ENCODE data around the gene PCDH9. TPM values are rescaled to one million over a fixed set of nuclear protein-coding genes. Genes with fewer than 3 reads are reported as not detected.

PCDH9 gene
- polyA plus RNA-seq, 1 of the 3 experiments (the other 2 are of a cell fraction) = 1.3 TPM

DNA sequence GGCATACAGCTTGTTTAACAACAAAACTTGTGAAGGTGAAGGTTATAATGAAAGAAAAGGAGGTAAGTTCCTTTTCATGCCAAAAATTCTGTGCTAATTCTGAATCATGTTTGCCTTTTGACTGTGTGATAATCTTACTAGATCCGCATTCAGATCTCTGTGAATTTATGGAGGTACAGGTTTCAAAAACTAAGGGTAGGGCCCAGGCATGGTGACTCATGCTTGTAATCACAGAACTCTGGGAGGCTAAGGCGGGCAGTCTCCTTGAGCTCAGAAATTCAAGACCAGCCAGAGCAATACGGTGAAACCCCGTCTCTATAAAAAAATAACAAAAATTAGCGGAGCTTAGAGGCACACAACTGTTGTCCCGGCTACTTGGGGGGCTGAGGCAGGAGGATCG, 45.9 kb downstream of the PCDH9 start:
- CTCF ChIA-PET = no interaction called here
- POLR2A ChIA-PET = no interaction called here

DNA sequence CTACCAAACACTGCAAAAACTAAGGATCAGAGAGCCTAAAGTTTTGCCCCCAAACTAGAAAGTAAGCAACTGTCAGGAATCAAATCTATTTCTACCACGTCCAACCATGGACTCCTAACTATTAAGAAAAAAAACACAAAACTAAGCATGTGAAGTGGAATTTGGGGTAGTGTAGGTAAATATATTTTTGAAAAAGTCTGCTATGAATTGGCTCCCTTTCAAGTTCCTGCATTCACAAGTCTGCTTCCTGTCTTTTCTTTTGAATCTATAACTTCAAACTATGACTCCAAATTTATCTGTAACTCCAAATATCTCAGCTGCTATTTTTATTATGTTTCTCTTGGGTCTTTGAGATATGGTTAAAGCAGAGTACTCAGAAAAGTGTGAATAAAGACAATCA, 47.0 kb downstream of the PCDH9 start:
- ChIA-PET POLR2A (no interaction called here), CTCF (no interaction called here)
- Histone ChIP-seq H3K36me3 (replicated peaks in 1 of 2; ENCODE audit: control insufficient read depth in 1 of 2, insufficient read depth in 2 of 2, low read length in 1 of 2) (no peaks in the 10 kb centered on the region), H3K9me3 (no peaks in the 10 kb centered on the region), H2AFZ (ENCODE audit: low read depth) (no peak overlapping the region), H4K20me1 (ENCODE audit: insufficient read depth) (no peaks in the 10 kb centered on the region), H3K4me2 (no peak overlapping the region), H3K9me2 (no peaks in the 10 kb centered on the region), H3K27ac (ENCODE audit: low read depth in 2 of 2, low read length in 1 of 2) (no peak overlapping the region), H3K9ac (no peak overlapping the region), H3F3A (replicated peaks; ENCODE audit: insufficient read depth) (no peaks in the 10 kb centered on the region), H3K4me1 (ENCODE audit: control insufficient read depth in 1 of 2, insufficient read depth in 2 of 2, low read depth in 1 of 2, low read length in 1 of 2) (no peaks in the 10 kb centered on the region), H3K4me3 (ENCODE audit: low read depth in 2 of 2, low read length in 1 of 2) (no peak overlapping the region), H3K27me3 (ENCODE audit: insufficient read depth) (no peaks in the 10 kb centered on the region), H3K79me2 (ENCODE audit: insufficient read depth) (no peaks in the 10 kb centered on the region)
- TF ChIP-seq, protein P1, sequence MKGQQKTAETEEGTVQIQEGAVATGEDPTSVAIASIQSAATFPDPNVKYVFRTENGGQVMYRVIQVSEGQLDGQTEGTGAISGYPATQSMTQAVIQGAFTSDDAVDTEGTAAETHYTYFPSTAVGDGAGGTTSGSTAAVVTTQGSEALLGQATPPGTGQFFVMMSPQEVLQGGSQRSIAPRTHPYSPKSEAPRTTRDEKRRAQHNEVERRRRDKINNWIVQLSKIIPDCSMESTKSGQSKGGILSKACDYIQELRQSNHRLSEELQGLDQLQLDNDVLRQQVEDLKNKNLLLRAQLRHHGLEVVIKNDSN (IDR thresholded peaks at IDR 0.05; ENCODE audit: borderline replicate concordance, low read depth) = no peak
- TF ChIP-seq CHD2 (IDR thresholded peaks at IDR 0.05; ENCODE audit: low read length, partially characterized antibody) = no peak
- no peak for TF ChIP-seq TCF12 (IDR thresholded peaks at IDR 0.05)
- TF ChIP-seq, protein P2, sequence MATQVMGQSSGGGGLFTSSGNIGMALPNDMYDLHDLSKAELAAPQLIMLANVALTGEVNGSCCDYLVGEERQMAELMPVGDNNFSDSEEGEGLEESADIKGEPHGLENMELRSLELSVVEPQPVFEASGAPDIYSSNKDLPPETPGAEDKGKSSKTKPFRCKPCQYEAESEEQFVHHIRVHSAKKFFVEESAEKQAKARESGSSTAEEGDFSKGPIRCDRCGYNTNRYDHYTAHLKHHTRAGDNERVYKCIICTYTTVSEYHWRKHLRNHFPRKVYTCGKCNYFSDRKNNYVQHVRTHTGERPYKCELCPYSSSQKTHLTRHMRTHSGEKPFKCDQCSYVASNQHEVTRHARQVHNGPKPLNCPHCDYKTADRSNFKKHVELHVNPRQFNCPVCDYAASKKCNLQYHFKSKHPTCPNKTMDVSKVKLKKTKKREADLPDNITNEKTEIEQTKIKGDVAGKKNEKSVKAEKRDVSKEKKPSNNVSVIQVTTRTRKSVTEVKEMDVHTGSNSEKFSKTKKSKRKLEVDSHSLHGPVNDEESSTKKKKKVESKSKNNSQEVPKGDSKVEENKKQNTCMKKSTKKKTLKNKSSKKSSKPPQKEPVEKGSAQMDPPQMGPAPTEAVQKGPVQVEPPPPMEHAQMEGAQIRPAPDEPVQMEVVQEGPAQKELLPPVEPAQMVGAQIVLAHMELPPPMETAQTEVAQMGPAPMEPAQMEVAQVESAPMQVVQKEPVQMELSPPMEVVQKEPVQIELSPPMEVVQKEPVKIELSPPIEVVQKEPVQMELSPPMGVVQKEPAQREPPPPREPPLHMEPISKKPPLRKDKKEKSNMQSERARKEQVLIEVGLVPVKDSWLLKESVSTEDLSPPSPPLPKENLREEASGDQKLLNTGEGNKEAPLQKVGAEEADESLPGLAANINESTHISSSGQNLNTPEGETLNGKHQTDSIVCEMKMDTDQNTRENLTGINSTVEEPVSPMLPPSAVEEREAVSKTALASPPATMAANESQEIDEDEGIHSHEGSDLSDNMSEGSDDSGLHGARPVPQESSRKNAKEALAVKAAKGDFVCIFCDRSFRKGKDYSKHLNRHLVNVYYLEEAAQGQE (IDR thresholded peaks at IDR 0.05; ENCODE audit: low read depth, low read length) = no peak
- TF ChIP-seq NRF1 (IDR thresholded peaks at IDR 0.05; ENCODE audit: low read depth, low read length) = no peak
- no peak for TF ChIP-seq ELF1 (IDR thresholded peaks at IDR 0.05)
- no peak for DNase-seq
- 75% methylated on average over 1 of the region's 1 CpG for WGBS (ENCODE audit: low lambda C conversion rate)

More for the DNA sequence above, 45.9 kb downstream of the PCDH9 start:
- Histone ChIP-seq H3K4me1 (ENCODE audit: control insufficient read depth in 1 of 2, insufficient read depth in 2 of 2, low read depth in 1 of 2, low read length in 1 of 2) (no peaks in the 10 kb centered on the region), H3K27me3 (ENCODE audit: insufficient read depth) (no peaks in the 10 kb centered on the region), H3K36me3 (replicated peaks in 1 of 2; ENCODE audit: control insufficient read depth in 1 of 2, insufficient read depth in 2 of 2, low read length in 1 of 2) (no peaks in the 10 kb centered on the region), H3F3A (replicated peaks; ENCODE audit: insufficient read depth) (no peaks in the 10 kb centered on the region), H3K27ac (ENCODE audit: low read depth in 2 of 2, low read length in 1 of 2) (no peak overlapping the region), H4K20me1 (ENCODE audit: insufficient read depth) (no peaks in the 10 kb centered on the region), H3K9me2 (no peaks in the 10 kb centered on the region), H3K9ac (no peak overlapping the region), H3K4me2 (no peak overlapping the region), H2AFZ (ENCODE audit: low read depth) (no peak overlapping the region), H3K79me2 (ENCODE audit: insufficient read depth) (no peaks in the 10 kb centered on the region), H3K4me3 (ENCODE audit: low read depth in 2 of 2, low read length in 1 of 2) (no peak overlapping the region), H3K9me3 (no peaks in the 10 kb centered on the region)
- WGBS (ENCODE audit: low lambda C conversion rate) = 74% methylated on average over 7 of the region's 7 CpGs
- DNase-seq = no peak
- TF ChIP-seq, protein P3, sequence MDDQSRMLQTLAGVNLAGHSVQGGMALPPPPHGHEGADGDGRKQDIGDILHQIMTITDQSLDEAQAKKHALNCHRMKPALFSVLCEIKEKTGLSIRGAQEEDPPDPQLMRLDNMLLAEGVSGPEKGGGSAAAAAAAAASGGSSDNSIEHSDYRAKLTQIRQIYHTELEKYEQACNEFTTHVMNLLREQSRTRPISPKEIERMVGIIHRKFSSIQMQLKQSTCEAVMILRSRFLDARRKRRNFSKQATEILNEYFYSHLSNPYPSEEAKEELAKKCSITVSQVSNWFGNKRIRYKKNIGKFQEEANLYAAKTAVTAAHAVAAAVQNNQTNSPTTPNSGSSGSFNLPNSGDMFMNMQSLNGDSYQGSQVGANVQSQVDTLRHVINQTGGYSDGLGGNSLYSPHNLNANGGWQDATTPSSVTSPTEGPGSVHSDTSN (IDR thresholded peaks at IDR 0.05) = no peak
- TF ChIP-seq GABPA (IDR thresholded peaks at IDR 0.05; ENCODE audit: low read depth) = no peak
- TF ChIP-seq SMC3 (IDR thresholded peaks at IDR 0.05; ENCODE audit: low read depth, low read length) = no peak
- TF ChIP-seq TEAD4 (IDR thresholded peaks at IDR 0.05; ENCODE audit: borderline replicate concordance, insufficient read depth) = no peak

Data from SK-N-SH (cell line).